Transverse colon (tissue), 3 donors: ENCODE data around the gene NPPB.

Experiments
- POLR2A ChIP-seq: fragments of 450-650 bp; IDR thresholded peaks from one replicate; pipeline ENCODE4 v1.6.1; 2016; ENCODE audit warnings: antibody characterized with exemption, mild to moderate bottlenecking, moderate library complexity
- TF ChIP-seq, protein P1 (sequence below), 5 experiments: fragments of 200-600 bp in 3 of 5; fragments of 450-650 bp in 2 of 5; sonication (generic) in 3 of 5; IDR thresholded peaks; 1 replicate in 2 of 5; 2 replicates in 3 of 5; pipeline ENCODE4 v1.5.1; 2016 to 2017; ENCODE audit warnings: antibody characterized with exemption in 5 of 5, inconsistent platforms in 3 of 5, mild to moderate bottlenecking in 2 of 5, moderate library complexity in 1 of 5

DNA sequence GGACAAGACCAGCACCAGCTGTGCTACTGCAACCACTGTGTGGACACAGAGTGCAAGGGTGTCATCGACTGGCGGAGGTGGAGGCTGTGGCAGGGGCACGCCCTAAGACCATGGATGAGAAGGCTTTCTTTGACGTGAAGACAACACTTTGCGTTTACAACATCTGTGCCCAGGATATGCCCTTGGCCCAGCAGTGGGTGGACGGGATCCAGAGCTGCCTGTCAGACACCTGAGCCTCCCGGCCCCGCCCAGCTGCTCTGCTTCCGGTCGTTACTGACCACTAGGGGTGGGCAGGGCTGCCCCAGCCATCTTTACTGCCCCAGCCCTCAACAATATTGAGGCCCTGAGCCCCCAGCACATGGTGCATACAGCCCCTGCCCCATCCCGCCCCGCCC is 21.4 kb upstream of the NPPB start:
- TF ChIP-seq POLR2A: no peak
- TF ChIP-seq, protein P1, sequence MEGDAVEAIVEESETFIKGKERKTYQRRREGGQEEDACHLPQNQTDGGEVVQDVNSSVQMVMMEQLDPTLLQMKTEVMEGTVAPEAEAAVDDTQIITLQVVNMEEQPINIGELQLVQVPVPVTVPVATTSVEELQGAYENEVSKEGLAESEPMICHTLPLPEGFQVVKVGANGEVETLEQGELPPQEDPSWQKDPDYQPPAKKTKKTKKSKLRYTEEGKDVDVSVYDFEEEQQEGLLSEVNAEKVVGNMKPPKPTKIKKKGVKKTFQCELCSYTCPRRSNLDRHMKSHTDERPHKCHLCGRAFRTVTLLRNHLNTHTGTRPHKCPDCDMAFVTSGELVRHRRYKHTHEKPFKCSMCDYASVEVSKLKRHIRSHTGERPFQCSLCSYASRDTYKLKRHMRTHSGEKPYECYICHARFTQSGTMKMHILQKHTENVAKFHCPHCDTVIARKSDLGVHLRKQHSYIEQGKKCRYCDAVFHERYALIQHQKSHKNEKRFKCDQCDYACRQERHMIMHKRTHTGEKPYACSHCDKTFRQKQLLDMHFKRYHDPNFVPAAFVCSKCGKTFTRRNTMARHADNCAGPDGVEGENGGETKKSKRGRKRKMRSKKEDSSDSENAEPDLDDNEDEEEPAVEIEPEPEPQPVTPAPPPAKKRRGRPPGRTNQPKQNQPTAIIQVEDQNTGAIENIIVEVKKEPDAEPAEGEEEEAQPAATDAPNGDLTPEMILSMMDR (IDR thresholded peaks at IDR 0.05): no peak
